Osteoblast (primary cell): ENCODE results near the gene ACTG1. TPM values are rescaled to one million over a fixed set of nuclear protein-coding genes. Genes with fewer than 3 reads are reported as not detected.
"Not testable (repeated sequence)": the region's sequence is repeated elsewhere in the genome, so short reads cannot be mapped to it uniquely, and the experiment has no call there.

Experiments
- DNase-seq: peaks from one replicate; pipeline ENCODE4 v3.0.0; 2011; ENCODE audit warnings: low spot score, mixed read lengths; ENCODE audit not compliant: insufficient read length; ENCODE audit errors: missing footprints
- H2AFZ ChIP-seq: 2 replicates; pipeline ENCODE4 v1.6.0; 2011; ENCODE audit warnings: mild to moderate bottlenecking, low read length
- H3K27ac ChIP-seq: 2 replicates; pipeline ENCODE4 v1.5.1; 2011; ENCODE audit warnings: mild to moderate bottlenecking, low read depth, low read length, moderate library complexity
- H3K27me3 ChIP-seq: 2 replicates; pipeline ENCODE4 v1.6.0; 2012; ENCODE audit warnings: mild to moderate bottlenecking, control low read depth, inconsistent platforms, low read length, moderate library complexity; ENCODE audit not compliant: insufficient read depth
- H3K36me3 ChIP-seq: 2 replicates; pipeline ENCODE4 v1.5.1; 2011; ENCODE audit warnings: mild to moderate bottlenecking, low read length, control low read depth, moderate library complexity; ENCODE audit not compliant: insufficient read depth
- H3K4me1 ChIP-seq: 2 replicates; pipeline ENCODE4 v1.5.1; 2011; ENCODE audit warnings: mild to moderate bottlenecking, low read length, control low read depth, moderate library complexity; ENCODE audit not compliant: insufficient read depth
- H3K4me2 ChIP-seq: 2 replicates; pipeline ENCODE4 v1.6.0; 2011; ENCODE audit warnings: mild to moderate bottlenecking, low read length; ENCODE audit not compliant: insufficient read depth
- H3K4me3 ChIP-seq: fragments of 200-600 bp; sonication (generic); 3 replicates; pipeline ENCODE4 v1.5.1; 2012; ENCODE audit warnings: mild to moderate bottlenecking, low read length, inconsistent platforms; ENCODE audit not compliant: insufficient read depth
- H3K79me2 ChIP-seq: 2 replicates; pipeline ENCODE4 v1.6.0; 2012; ENCODE audit warnings: mild to moderate bottlenecking, low read length, control low read depth, inconsistent platforms; ENCODE audit not compliant: insufficient read depth
- H3K9me3 ChIP-seq: 2 replicates; pipeline ENCODE4 v1.5.1; 2011; ENCODE audit warnings: low read depth, low read length, control low read depth
- H4K20me1 ChIP-seq: 2 replicates; pipeline ENCODE4 v1.6.0; 2012; ENCODE audit warnings: mild to moderate bottlenecking, low read length, control low read depth; ENCODE audit not compliant: insufficient read depth
- total RNA-seq: library from RNA; depleted of rRNA; stranded (reverse); fragments of >200 nt; gene quantifications from 2 replicates; pipeline ENCODE4 v1.2.3, GENCODE V29; 2012
- TF ChIP-seq, protein P1 (sequence below): IDR thresholded peaks from 2 replicates; pipeline ENCODE4 v1.5.1; 2011; ENCODE audit warnings: mild to moderate bottlenecking, low read depth, low read length, moderate library complexity; ENCODE audit errors: extremely low read depth

ACTG1 gene
- total RNA-seq, 1 donor = 13,273 TPM

GRCh38 chr17:81534157-81535006 lies 21.8 kb upstream of the ACTG1 start:
- H2AFZ ChIP-seq = no peak overlapping the region
- no peak overlapping the region for H3K4me3 ChIP-seq
- no peak overlapping the region for H3K27ac ChIP-seq
- H3K27me3 ChIP-seq = peaks cover 13% of the 10 kb centered on the region
- no peak overlapping the region for H3K4me2 ChIP-seq
- H3K9me3 ChIP-seq = no peaks in the 10 kb centered on the region
- peaks cover 18% of the 10 kb centered on the region for H4K20me1 ChIP-seq
- peak; percentile 90 for DNase-seq
- no peaks in the 10 kb centered on the region for H3K4me1 ChIP-seq
- H3K79me2 ChIP-seq = no peaks in the 10 kb centered on the region
- no peaks in the 10 kb centered on the region for H3K36me3 ChIP-seq
- TF ChIP-seq, protein P1, sequence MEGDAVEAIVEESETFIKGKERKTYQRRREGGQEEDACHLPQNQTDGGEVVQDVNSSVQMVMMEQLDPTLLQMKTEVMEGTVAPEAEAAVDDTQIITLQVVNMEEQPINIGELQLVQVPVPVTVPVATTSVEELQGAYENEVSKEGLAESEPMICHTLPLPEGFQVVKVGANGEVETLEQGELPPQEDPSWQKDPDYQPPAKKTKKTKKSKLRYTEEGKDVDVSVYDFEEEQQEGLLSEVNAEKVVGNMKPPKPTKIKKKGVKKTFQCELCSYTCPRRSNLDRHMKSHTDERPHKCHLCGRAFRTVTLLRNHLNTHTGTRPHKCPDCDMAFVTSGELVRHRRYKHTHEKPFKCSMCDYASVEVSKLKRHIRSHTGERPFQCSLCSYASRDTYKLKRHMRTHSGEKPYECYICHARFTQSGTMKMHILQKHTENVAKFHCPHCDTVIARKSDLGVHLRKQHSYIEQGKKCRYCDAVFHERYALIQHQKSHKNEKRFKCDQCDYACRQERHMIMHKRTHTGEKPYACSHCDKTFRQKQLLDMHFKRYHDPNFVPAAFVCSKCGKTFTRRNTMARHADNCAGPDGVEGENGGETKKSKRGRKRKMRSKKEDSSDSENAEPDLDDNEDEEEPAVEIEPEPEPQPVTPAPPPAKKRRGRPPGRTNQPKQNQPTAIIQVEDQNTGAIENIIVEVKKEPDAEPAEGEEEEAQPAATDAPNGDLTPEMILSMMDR = no peak

DNA sequence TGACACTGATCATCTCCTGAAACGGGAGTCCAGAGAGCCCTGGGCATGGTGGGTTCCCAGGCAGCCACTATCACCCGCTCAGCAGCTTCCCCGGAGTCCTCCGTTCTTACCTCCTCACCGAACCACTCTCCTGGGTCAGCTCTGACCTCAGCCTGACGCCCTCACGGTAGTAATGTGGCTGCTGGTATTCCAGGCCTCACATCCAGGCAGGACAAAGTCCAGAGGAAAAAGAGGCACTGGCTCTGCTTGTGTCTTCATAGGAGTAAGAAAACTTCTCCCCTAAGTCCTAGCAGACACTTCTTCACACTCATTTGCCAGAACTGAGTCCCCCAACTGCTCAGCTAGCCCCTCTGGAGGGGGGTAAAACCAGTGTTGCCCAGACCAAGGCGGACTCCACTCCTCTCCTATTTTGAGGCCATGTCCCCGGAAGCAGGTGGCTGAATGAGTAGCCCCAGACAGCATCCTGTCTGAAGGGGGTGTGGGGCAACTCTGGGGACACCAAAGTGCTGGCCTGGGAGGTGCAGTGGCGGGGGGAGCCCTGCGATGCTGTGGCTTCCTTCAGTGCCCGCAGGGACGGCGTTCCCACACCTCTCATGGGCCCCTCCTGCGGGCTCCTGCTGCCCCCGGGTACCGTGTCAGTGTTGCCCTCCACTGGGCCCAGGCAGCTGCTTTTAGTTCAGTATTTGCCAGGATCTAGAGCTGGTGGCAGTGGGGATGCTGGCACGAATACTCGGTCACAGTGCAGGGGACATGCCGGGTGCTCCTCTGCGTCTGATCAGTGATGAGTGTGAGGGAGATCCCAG lies 20.9 kb upstream of the ACTG1 start:
- H3K4me2 ChIP-seq = no peak overlapping the region
- peaks cover 17% of the 10 kb centered on the region for H3K27me3 ChIP-seq
- H3K4me3 ChIP-seq = no peak overlapping the region
- H3K36me3 ChIP-seq = no peaks in the 10 kb centered on the region
- H4K20me1 ChIP-seq = peaks cover 17% of the 10 kb centered on the region
- H2AFZ ChIP-seq = no peak overlapping the region
- no peaks in the 10 kb centered on the region for H3K79me2 ChIP-seq
- DNase-seq = no peak
- no peaks in the 10 kb centered on the region for H3K4me1 ChIP-seq
- no peaks in the 10 kb centered on the region for H3K9me3 ChIP-seq
- TF ChIP-seq, protein P1 = no peak
- no peak overlapping the region for H3K27ac ChIP-seq

- no peaks in the 10 kb centered on the region for H3K36me3 ChIP-seq
- TF ChIP-seq, protein P1 = no peak
- no peaks in the 10 kb centered on the region for H3K79me2 ChIP-seq
- no peaks in the 10 kb centered on the region for H3K9me3 ChIP-seq
- peaks cover 10% of the 10 kb centered on the region for H4K20me1 ChIP-seq
- no peak overlapping the region for H3K4me3 ChIP-seq
- H3K4me2 ChIP-seq = no peak overlapping the region
- no peak overlapping the region for H2AFZ ChIP-seq
- no peak for DNase-seq
- H3K27me3 ChIP-seq = peaks cover 24% of the 10 kb centered on the region
- no peaks in the 10 kb centered on the region for H3K4me1 ChIP-seq
- H3K27ac ChIP-seq = no peak overlapping the region
These were observed 20.1 kb upstream of the ACTG1 start for GRCh38 chr17:81532490-81533287.

DNA sequence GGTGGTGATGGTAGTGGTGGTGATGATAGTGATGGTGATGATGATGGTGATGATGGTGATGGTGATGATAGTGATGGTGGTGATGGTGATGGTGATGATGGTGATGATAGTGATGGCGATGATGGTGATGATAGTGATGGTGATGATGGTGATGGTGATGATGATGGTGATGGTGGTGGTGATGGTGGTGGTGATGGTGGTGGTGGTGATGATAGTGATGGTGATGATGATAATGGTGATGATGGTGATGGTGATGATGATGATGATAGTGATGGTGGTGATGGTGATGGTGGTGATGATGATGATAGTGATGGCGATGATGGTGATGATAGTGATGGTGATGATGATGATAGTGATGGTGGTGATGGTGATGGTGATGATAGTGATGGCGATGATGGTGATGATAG lies 19.4 kb upstream of the ACTG1 start:
- not testable (repeated sequence) for H3K36me3 ChIP-seq

DNA sequence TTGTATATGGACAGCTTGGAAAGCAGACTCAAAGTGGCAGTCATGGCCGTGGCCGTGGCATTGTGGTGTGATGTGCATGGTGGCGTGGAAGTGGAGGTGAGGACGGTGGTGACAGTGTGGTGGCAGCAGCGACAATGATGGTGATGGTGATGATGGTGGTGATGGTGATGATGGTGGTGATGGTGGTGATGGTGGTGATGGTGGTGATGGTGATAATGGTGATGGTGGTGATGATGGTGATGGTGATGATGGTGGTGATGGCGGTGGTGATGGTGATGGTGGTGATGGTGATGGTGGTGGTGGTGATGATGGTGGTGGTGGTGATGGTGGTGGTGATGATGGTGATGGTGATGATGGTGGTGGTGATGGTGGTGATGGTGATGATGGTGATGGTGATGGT lies 18.4 kb upstream of the ACTG1 start:
- H3K27ac ChIP-seq, H3K4me1 ChIP-seq, H2AFZ ChIP-seq, H3K9me3 ChIP-seq, H3K36me3 ChIP-seq, DNase-seq, H3K4me2 ChIP-seq, H3K4me3 ChIP-seq, H3K79me2 ChIP-seq, H4K20me1 ChIP-seq: not testable (repeated sequence)
- H3K27me3 ChIP-seq = peaks cover 17% of the 10 kb centered on the region

More for the DNA sequence above, 19.4 kb upstream of the ACTG1 start:
- not testable (repeated sequence) for H3K9me3 ChIP-seq, H4K20me1 ChIP-seq, H3K4me3 ChIP-seq, DNase-seq, H3K27ac ChIP-seq, H2AFZ ChIP-seq, H3K79me2 ChIP-seq, H3K4me1 ChIP-seq, H3K4me2 ChIP-seq
- H3K27me3 ChIP-seq = peaks cover 24% of the 10 kb centered on the region
